Transverse colon (tissue), 4 donors: ENCODE results near the gene SERPINB6.

Experiments
- CTCF ChIP-seq, 5 experiments: fragments of 200-600 bp in 3 of 5; fragments of 450-650 bp in 2 of 5; sonication (generic) in 3 of 5; IDR thresholded peaks; 1 replicate in 2 of 5; 2 replicates in 3 of 5; pipeline ENCODE4 v1.5.1; 2016 to 2017; ENCODE audit warnings: antibody characterized with exemption in 5 of 5, inconsistent platforms in 3 of 5, mild to moderate bottlenecking in 2 of 5, moderate library complexity in 1 of 5
- EP300 ChIP-seq: sonication (generic); formaldehyde crosslinking; IDR thresholded peaks from one replicate; pipeline ENCODE4 v1.6.1; 2017; ENCODE audit warnings: antibody characterized with exemption, low read depth
- POLR2A ChIP-seq: fragments of 450-650 bp; IDR thresholded peaks from one replicate; pipeline ENCODE4 v1.6.1; 2016; ENCODE audit warnings: antibody characterized with exemption, mild to moderate bottlenecking, moderate library complexity
- POLR2AphosphoS5 ChIP-seq, 3 donors: sonication (generic); formaldehyde crosslinking; IDR thresholded peaks; one replicate each; pipeline ENCODE4 v1.6.1; 2016; ENCODE audit warnings: antibody characterized with exemption in 3 of 3

DNA sequence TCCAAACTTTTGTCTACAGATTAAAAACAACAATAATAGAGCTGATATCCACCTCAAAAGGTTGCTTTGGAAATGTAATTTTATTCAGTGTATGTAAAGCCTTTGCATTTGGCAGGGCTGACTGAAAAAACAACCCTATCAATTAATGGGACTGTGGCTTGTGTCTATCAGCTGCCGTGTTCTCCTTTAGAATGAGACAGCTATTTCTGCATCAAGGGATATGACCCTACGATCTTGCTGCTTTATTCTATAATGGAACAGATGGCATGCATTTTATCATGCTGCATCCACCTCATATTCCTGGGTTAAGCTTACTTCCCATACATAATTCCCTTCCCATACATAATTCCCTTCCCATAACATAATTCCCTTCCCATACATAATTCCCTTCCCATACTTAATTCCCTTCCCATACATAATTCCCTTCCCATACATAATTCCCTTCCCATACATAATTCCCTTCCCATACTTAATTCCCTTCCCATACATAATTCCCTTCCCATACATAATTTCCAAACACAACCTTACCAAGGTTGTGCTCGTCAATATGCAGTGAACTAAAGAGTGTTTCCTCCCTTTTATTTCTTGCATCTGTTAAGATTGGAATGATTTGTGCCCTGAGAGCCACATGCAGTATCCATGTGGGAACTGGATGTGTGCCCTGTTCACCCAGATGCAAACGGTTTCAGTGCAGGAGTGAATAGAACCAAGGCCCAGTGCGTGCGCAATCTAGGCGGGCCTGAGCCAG, 26.8 kb downstream of the SERPINB6 start:
- no peak for TF ChIP-seq POLR2A
- no peak for TF ChIP-seq EP300
- TF ChIP-seq CTCF (IDR thresholded peaks at IDR 0.05) = no peak
- no peak for TF ChIP-seq POLR2AphosphoS5 (IDR thresholded peaks at IDR 0.05)
